ENCODE results near the gene VEGFD. TPM values are rescaled to one million over a fixed set of nuclear protein-coding genes. Genes with fewer than 3 reads are reported as not detected.

Gene VEGFD
- total and polyA plus RNA-seq, 2 donors (not counting 1 experiment from before 2014, with no cell fraction given) = 2.0 to 7.9 TPM

GRCh38 chrX:15319075-15319474 lies 65.1 kb downstream of the VEGFD start:
- Histone ChIP-seq H3K79me2 (ENCODE audit: control insufficient read depth, insufficient read depth, low read length) (no peaks in the 10 kb centered on the region), H3K27me3 (ENCODE audit: control insufficient read depth, insufficient read depth, low read length) (no peaks in the 10 kb centered on the region), H2AFZ (ENCODE audit: low read length) (no peak overlapping the region), H3K9me3 (ENCODE audit: control insufficient read depth, insufficient read depth, low read depth, low read length) (no peaks in the 10 kb centered on the region), H4K20me1 (ENCODE audit: control insufficient read depth, extremely low read depth, insufficient read depth, low read length) (no peaks in the 10 kb centered on the region), H3K36me3 (ENCODE audit: control insufficient read depth, insufficient read depth, low read length) (no peaks in the 10 kb centered on the region), H3K9ac (ENCODE audit: insufficient read depth, low read length) (no peak overlapping the region), H3K27ac (ENCODE audit: insufficient read depth, low read length) (no peak overlapping the region), H3K4me3 (replicated peaks in 1 of 4; ENCODE audit: control extremely low read depth in 1 of 4, insufficient read depth in 1 of 4, low read depth in 3 of 4, low read length in 4 of 4) (no peak overlapping the region), H3K4me1 (ENCODE audit: control insufficient read depth, extremely low read depth, insufficient read depth, low read length) (no peaks in the 10 kb centered on the region), H3K4me2 (ENCODE audit: extremely low read depth, insufficient read depth, low read length) (no peak overlapping the region)
- TF ChIP-seq, protein P1, sequence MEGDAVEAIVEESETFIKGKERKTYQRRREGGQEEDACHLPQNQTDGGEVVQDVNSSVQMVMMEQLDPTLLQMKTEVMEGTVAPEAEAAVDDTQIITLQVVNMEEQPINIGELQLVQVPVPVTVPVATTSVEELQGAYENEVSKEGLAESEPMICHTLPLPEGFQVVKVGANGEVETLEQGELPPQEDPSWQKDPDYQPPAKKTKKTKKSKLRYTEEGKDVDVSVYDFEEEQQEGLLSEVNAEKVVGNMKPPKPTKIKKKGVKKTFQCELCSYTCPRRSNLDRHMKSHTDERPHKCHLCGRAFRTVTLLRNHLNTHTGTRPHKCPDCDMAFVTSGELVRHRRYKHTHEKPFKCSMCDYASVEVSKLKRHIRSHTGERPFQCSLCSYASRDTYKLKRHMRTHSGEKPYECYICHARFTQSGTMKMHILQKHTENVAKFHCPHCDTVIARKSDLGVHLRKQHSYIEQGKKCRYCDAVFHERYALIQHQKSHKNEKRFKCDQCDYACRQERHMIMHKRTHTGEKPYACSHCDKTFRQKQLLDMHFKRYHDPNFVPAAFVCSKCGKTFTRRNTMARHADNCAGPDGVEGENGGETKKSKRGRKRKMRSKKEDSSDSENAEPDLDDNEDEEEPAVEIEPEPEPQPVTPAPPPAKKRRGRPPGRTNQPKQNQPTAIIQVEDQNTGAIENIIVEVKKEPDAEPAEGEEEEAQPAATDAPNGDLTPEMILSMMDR (conservative IDR thresholded peaks at IDR 0.05 in 1 of 2, IDR thresholded peaks at IDR 0.05 in 1 of 2; ENCODE audit: low read depth in 1 of 2, low read length in 2 of 2) = no peak
- no peak for TF ChIP-seq EZH2 (IDR thresholded peaks at IDR 0.05; ENCODE audit: low read length, missing control alignments)
- no peak for DNase-seq (ENCODE audit: low read depth in 2 of 2)

- Histone ChIP-seq H3K4me2 (ENCODE audit: extremely low read depth, insufficient read depth, low read length) (no peak within 1 kb of the TSS), H3K36me3 (ENCODE audit: control insufficient read depth, insufficient read depth, low read length) (no peaks in the 10 kb centered on the region), H3K4me3 (replicated peaks in 1 of 4; ENCODE audit: control extremely low read depth in 1 of 4, insufficient read depth in 1 of 4, low read depth in 3 of 4, low read length in 4 of 4) (no peak within 1 kb of the TSS), H3K79me2 (ENCODE audit: control insufficient read depth, insufficient read depth, low read length) (no peaks in the 10 kb centered on the region), H3K9ac (ENCODE audit: insufficient read depth, low read length) (no peak within 1 kb of the TSS), H3K27ac (ENCODE audit: insufficient read depth, low read length) (no peak within 1 kb of the TSS), H2AFZ (ENCODE audit: low read length) (no peak within 1 kb of the TSS), H4K20me1 (ENCODE audit: control insufficient read depth, extremely low read depth, insufficient read depth, low read length) (no peaks in the 10 kb centered on the region), H3K9me3 (ENCODE audit: control insufficient read depth, insufficient read depth, low read depth, low read length) (no peaks in the 10 kb centered on the region), H3K4me1 (ENCODE audit: control insufficient read depth, extremely low read depth, insufficient read depth, low read length) (no peaks in the 10 kb centered on the region), H3K27me3 (ENCODE audit: control insufficient read depth, insufficient read depth, low read length) (no peaks in the 10 kb centered on the region)
- no peak for DNase-seq (ENCODE audit: low read depth in 2 of 2)
- no peak for TF ChIP-seq EZH2 (IDR thresholded peaks at IDR 0.05; ENCODE audit: low read length, missing control alignments)
- TF ChIP-seq, protein P1 (conservative IDR thresholded peaks at IDR 0.05 in 1 of 2, IDR thresholded peaks at IDR 0.05 in 1 of 2; ENCODE audit: low read depth in 1 of 2, low read length in 2 of 2) = no peak
Observed at GRCh38 chrX:15315509-15315908, 68.7 kb downstream of the VEGFD start, which contains the start of gene ASB11. TSS of gene ASB11 (minus strand) at chrX:15315640. CDS start at chrX:15315605, 35 bp downstream.

DNA sequence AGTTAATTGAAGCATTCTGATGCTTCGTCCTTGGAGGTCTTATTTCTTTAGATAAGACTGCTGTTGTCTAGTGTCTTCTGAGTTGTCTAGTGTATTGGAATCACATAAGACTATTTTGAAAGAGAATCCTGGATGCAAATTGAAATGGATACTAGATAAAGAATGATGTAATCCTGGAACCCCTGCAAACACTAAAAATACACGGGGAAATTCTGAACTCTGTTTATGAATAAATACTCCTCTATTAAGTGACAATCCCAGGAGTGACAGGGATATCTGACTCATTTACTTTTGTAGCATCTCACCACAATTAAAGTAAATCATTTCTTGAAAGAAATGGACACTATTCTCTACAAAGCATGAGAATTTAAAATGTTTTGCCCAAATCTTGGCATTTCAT lies 69.7 kb downstream of the VEGFD start:
- Histone ChIP-seq H3K79me2 (ENCODE audit: control insufficient read depth, insufficient read depth, low read length) (no peaks in the 10 kb centered on the region), H4K20me1 (ENCODE audit: control insufficient read depth, extremely low read depth, insufficient read depth, low read length) (no peaks in the 10 kb centered on the region), H3K27me3 (ENCODE audit: control insufficient read depth, insufficient read depth, low read length) (no peaks in the 10 kb centered on the region), H3K4me1 (ENCODE audit: control insufficient read depth, extremely low read depth, insufficient read depth, low read length) (no peaks in the 10 kb centered on the region), H3K9me3 (ENCODE audit: control insufficient read depth, insufficient read depth, low read depth, low read length) (no peaks in the 10 kb centered on the region), H3K4me2 (ENCODE audit: extremely low read depth, insufficient read depth, low read length) (no peak overlapping the region), H2AFZ (ENCODE audit: low read length) (no peak overlapping the region), H3K9ac (ENCODE audit: insufficient read depth, low read length) (no peak overlapping the region), H3K27ac (ENCODE audit: insufficient read depth, low read length) (no peak overlapping the region), H3K36me3 (ENCODE audit: control insufficient read depth, insufficient read depth, low read length) (no peaks in the 10 kb centered on the region), H3K4me3 (replicated peaks in 1 of 4; ENCODE audit: control extremely low read depth in 1 of 4, insufficient read depth in 1 of 4, low read depth in 3 of 4, low read length in 4 of 4) (no peak overlapping the region)
- no peak for DNase-seq (ENCODE audit: low read depth in 2 of 2)
- TF ChIP-seq, protein P1 (conservative IDR thresholded peaks at IDR 0.05 in 1 of 2, IDR thresholded peaks at IDR 0.05 in 1 of 2; ENCODE audit: low read depth in 1 of 2, low read length in 2 of 2) = no peak
- no peak for TF ChIP-seq EZH2 (IDR thresholded peaks at IDR 0.05; ENCODE audit: low read length, missing control alignments)
